Body of pancreas (tissue), 4 donors: ENCODE results near the gene RAB6C. TPM values are rescaled to one million over a fixed set of nuclear protein-coding genes. Genes with fewer than 3 reads are reported as not detected.
"Not testable (repeated sequence)": the region's sequence is repeated elsewhere in the genome, so short reads cannot be mapped to it uniquely, and the experiment has no call there.

Source experiments
- ATAC-seq: fragments of 150-250 bp; one replicate; pipeline ENCODE4 v1.9.1; 2016
- DNase-seq, 4 donors: peaks; one replicate each; pipeline ENCODE4 v3.0.0-alpha.2; 2019
- H3K27ac ChIP-seq, 4 donors: fragments of 200-600 bp; sonication (generic); 1 replicate in 3 of 4; 2 replicates in 1 of 4; pipeline versions ENCODE4 v1.5.1 to v1.6.1; 2016 to 2019; ENCODE audit warnings: mild to moderate bottlenecking in 1 of 4, mixed read lengths in 1 of 4, moderate library complexity in 1 of 4
- H3K27me3 ChIP-seq, 2 donors: fragments of 200-600 bp; sonication (generic); one replicate each; pipeline ENCODE4 v1.6.0; 2016; ENCODE audit warnings: mild to moderate bottlenecking in 1 of 2
- H3K36me3 ChIP-seq, 2 donors: fragments of 200-600 bp; sonication (generic); replicated peaks in 1 of 2; 2 replicates each; pipeline ENCODE4 v1.5.1; 2016; ENCODE audit warnings: low read depth in 2 of 2; ENCODE audit not compliant: insufficient read depth in 1 of 2
- H3K4me1 ChIP-seq: fragments of 200-600 bp; sonication (generic); one replicate; pipeline ENCODE4 v1.6.0; 2016
- H3K4me3 ChIP-seq, 2 donors: fragments of 200-600 bp; sonication (generic); 1 replicate in 1 of 2; 2 replicates in 1 of 2; pipeline ENCODE4 v1.5.1; 2016 to 2019
- H3K9me3 ChIP-seq, 3 donors: fragments of 200-600 bp; sonication (generic); 1 replicate in 2 of 3; 2 replicates in 1 of 3; pipeline ENCODE4 v1.5.1; 2016
- POLR2A ChIP-seq, 3 donors: fragments of 450-650 bp; IDR thresholded peaks; one replicate each; pipeline ENCODE4 v1.6.1; 2016; ENCODE audit warnings: antibody characterized with exemption in 3 of 3, mild to moderate bottlenecking in 2 of 3
- WGBS, 2 donors: methylation state at CpG; one replicate each; pipeline ENCODE4 v1.1.5; 2017; 5-methylcytosine and 5-hydroxymethylcytosine counted together
- intact Hi-C: fragments of 100-400 bp; cut with DNase I; formaldehyde crosslinking; loops from one replicate; pipeline ENCODE4 v1.15.1; 2023
- total RNA-seq, 2 donors: library from RNA; depleted of rRNA; stranded (reverse); fragments of >200 nt; gene quantifications; one replicate each; pipeline ENCODE4 v1.1.0, GENCODE V29; 2016
- TF ChIP-seq, protein P1 (sequence below), 7 experiments: fragments of 450-650 bp in 4 of 7; fragments of 200-600 bp in 3 of 7; sonication (generic) in 3 of 7; IDR thresholded peaks; one replicate each; pipeline ENCODE4 v1.5.1; 2016 to 2019; ENCODE audit warnings: antibody characterized with exemption in 7 of 7

Gene RAB6C
- total RNA-seq, 2 donors from 2014 or later = 0.52 TPM; not detected in 1

DNA sequence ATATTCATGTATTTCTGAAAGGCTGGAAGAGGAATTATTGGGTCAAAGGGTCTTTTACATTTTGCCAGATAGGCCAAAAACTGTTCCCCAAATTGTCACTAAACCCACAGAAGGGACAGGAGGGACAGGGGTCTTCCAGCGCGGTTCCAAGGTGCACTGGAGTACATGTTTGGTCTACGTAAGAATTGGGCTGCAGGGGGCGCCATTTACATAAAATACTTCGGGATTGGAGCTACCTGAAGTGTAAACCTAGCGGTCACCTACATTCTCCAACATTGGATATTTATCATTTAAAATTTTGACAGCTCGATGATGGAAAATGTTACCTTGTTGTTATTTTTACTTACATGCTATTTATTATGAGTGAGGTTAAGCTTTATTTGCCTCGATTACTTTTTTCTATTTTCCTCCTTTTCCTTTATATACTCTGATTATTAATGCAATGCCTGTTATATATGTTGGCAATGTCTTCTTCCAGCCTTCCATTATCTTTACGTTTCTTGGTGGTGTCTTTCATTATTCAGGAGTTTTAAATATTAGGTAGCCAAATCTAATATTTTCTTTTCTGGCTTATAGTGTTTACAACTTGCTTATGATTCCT, 43.0 kb upstream of the RAB6C start:
- no peak overlapping the region for H3K4me3 ChIP-seq
- 33 to 67% methylated on average over 9 of the region's 9 CpGs for WGBS, 2 donors
- H3K36me3 ChIP-seq = no peaks in the 10 kb centered on the region
- DNase-seq = peak in 2 of 4 donors; percentile 66 to 67
- H3K27ac ChIP-seq = no peak overlapping the region
- intact Hi-C loops = loop anchor here (10.0 kb wide), 1 partner anchor 398 kb away; no protein-coding TSS in a partner anchor
- TF ChIP-seq POLR2A (IDR thresholded peaks at IDR 0.05) = no peak
- TF ChIP-seq, protein P1, sequence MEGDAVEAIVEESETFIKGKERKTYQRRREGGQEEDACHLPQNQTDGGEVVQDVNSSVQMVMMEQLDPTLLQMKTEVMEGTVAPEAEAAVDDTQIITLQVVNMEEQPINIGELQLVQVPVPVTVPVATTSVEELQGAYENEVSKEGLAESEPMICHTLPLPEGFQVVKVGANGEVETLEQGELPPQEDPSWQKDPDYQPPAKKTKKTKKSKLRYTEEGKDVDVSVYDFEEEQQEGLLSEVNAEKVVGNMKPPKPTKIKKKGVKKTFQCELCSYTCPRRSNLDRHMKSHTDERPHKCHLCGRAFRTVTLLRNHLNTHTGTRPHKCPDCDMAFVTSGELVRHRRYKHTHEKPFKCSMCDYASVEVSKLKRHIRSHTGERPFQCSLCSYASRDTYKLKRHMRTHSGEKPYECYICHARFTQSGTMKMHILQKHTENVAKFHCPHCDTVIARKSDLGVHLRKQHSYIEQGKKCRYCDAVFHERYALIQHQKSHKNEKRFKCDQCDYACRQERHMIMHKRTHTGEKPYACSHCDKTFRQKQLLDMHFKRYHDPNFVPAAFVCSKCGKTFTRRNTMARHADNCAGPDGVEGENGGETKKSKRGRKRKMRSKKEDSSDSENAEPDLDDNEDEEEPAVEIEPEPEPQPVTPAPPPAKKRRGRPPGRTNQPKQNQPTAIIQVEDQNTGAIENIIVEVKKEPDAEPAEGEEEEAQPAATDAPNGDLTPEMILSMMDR (IDR thresholded peaks at IDR 0.05) = peak in 3 of 7 experiments; percentile 46 to 53 (median 50)
- no peaks in the 10 kb centered on the region for H3K9me3 ChIP-seq
- peaks cover 0 to 12% of the 10 kb centered on the region in 2 donors for H3K27me3 ChIP-seq
- no peaks in the 10 kb centered on the region for H3K4me1 ChIP-seq
- ATAC-seq = no peak

DNA sequence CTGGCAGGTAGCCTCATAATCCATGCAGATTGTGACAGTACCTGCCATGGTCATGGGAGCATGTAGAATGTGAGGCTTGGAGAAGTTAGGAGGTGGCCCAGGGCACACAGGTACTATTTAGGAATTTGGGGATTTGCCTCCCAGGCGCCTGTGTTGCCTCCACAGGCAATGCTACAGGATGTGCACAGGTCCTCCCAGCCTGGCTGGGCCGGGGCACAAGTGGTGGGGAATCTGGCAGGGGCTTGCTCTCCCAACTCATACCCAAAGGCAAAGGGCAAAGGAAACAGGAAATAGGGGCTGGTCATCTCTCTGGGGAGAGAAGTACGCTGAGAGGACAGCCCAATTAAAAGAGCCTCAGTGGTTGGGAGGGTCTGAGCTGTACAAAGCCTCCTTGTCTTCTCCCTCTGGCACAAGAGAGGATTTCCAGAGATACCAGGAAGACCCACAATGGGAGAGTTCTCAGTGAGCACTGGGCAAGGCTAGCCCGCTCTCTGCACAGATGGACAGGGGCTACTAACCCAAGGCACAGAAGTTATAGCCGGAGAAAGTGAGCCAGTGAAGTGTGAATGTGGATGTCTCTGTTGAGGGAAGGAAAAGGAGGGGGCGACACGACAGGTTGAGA, 40.5 kb upstream of the RAB6C start:
- not testable (repeated sequence) for ATAC-seq, H3K27ac ChIP-seq, H3K9me3 ChIP-seq, DNase-seq, H3K36me3 ChIP-seq, H3K27me3 ChIP-seq, H3K4me1 ChIP-seq, H3K4me3 ChIP-seq
- 74 to 82% methylated on average over 6 to 7 of the region's 7 CpGs for WGBS, 2 donors
- intact Hi-C loops = loop anchor here (10.0 kb wide), 1 partner anchor 396 kb away; no protein-coding TSS in a partner anchor

DNA sequence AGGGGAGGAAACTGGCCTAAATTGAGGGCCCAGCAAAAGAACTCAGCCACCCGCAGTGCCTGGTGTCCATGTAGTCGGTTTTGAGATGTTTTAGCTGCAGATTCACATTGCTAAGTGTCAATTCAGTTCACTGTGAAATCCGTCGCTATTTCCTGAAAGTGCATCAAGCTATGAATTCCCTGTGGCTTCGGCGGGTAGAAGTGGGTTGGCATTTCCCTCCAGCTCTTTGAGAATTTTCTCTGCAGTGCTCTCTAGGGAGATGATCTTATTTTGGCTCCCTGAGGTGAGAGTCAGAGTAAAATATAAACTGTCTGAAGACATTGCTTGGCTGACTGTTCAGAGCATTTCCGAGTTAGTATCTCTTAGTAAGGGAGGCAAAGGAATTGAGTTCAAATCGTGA, 36.0 kb upstream of the RAB6C start:
- intact Hi-C loops, DNase-seq, H3K36me3 ChIP-seq, H3K4me3 ChIP-seq, H3K4me1 ChIP-seq, H3K27ac ChIP-seq, H3K9me3 ChIP-seq, H3K27me3 ChIP-seq, ATAC-seq: not testable (repeated sequence)
- 73 to 78% methylated on average over 8 of the region's 8 CpGs for WGBS, 2 donors

DNA sequence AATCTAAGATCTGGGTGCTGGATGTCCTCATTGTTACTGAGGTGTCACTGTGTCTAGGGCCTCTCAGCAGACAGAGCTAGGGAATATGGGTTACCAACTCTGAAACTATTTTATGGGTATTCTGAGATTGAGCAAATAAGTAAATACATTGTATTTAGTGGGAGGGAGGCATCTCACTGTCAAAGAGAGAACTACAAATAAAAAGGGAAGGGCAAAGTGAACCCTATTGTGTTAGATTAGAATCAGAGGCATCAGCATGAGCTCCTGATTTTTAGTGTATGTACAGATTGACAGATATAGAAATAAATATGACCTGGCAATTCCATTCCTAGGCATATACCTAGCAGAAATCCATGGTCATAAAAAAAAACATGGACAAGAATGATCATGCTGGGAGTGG, 33.9 kb upstream of the RAB6C start:
- H3K4me1 ChIP-seq = no peaks in the 10 kb centered on the region
- intact Hi-C loops = no loop called here
- TF ChIP-seq POLR2A (IDR thresholded peaks at IDR 0.05) = no peak
- TF ChIP-seq, protein P1 (IDR thresholded peaks at IDR 0.05) = no peak
- H3K4me3 ChIP-seq = no peak overlapping the region
- no peaks in the 10 kb centered on the region for H3K9me3 ChIP-seq
- DNase-seq (no peak), ATAC-seq (no peak)
- H3K36me3 ChIP-seq = no peaks in the 10 kb centered on the region
- H3K27me3 ChIP-seq = no peaks in the 10 kb centered on the region
- H3K27ac ChIP-seq = no peak overlapping the region

DNA sequence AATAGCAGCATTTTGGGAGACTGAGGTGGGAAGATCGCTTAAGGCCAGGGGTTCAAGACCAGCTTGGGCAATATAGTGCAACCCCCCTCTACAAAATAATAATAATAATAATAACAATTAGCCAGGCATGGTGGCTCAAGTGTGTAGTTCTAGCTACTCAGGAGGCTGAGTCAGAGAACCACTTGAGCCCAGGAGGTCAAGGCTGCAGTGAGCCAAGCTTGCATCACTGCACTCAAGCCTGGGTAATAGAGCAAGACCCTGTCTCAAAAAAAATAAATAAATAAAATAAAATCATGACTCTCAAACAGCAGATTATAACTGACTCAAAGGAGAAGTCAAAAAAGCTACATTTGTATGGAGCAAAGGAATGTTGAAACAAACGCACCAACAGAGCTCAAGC, 31.8 kb upstream of the RAB6C start:
- DNase-seq, H3K36me3 ChIP-seq, intact Hi-C loops, H3K4me3 ChIP-seq, H3K4me1 ChIP-seq, H3K27me3 ChIP-seq, ATAC-seq, H3K9me3 ChIP-seq, H3K27ac ChIP-seq: not testable (repeated sequence)
- WGBS, 2 donors = 46 to 62% methylated on average over 2 of the region's 2 CpGs

DNA sequence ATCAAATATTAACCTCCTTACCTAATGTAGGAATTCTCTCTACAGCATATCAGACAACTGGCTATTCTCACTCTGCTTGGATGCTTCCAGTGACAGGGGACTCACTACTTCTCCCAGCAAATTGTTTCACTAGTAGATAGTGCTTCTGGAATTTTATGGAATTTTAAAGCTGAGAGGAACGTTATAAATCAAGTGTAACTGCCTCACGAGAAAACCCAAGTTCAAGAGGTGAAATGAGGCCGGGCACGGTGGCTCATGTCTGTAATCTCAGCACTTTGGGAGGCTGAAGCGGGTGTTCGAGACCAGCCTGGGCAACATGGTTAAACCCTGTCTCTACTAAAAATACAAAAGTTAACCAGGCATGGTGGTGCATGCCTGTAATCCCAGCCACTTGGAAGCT, 23.3 kb upstream of the RAB6C start:
- H3K27me3 ChIP-seq, H3K9me3 ChIP-seq, intact Hi-C loops, H3K27ac ChIP-seq, H3K4me1 ChIP-seq, ATAC-seq, H3K4me3 ChIP-seq, H3K36me3 ChIP-seq, DNase-seq: not testable (repeated sequence)
- 77 to 86% methylated on average over 6 of the region's 6 CpGs for WGBS, 2 donors

DNA sequence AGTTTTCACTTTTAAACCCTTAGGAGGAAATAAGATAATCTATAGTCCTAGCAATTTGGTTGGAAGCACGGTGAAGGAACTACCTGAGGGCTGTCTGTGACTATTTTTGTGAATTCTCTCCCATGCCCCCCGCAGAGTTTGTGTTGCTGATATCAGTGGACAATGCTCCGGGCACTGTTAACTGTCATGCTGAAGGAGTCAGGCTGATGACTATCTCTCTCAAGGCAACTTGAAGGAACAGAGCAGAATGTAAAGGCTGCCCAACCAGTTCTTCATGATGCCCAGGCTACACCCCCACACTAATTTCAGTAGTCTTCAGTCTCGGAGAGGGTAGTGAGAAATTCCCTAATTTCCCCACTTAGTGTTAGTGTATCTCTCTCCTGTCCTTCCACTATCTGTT, 21.6 kb upstream of the RAB6C start:
- no peaks in the 10 kb centered on the region for H3K36me3 ChIP-seq
- H3K4me3 ChIP-seq = no peak overlapping the region
- H3K27ac ChIP-seq = no peak overlapping the region
- TF ChIP-seq, protein P1 (IDR thresholded peaks at IDR 0.05) = no peak
- TF ChIP-seq POLR2A (IDR thresholded peaks at IDR 0.05) = no peak
- H3K9me3 ChIP-seq = no peaks in the 10 kb centered on the region
- no peaks in the 10 kb centered on the region for H3K4me1 ChIP-seq
- no peaks in the 10 kb centered on the region for H3K27me3 ChIP-seq
- no peak for DNase-seq
- intact Hi-C loops = no loop called here
- ATAC-seq = no peak
- WGBS, 2 donors = 52 to 54% methylated on average over 4 of the region's 4 CpGs

DNA sequence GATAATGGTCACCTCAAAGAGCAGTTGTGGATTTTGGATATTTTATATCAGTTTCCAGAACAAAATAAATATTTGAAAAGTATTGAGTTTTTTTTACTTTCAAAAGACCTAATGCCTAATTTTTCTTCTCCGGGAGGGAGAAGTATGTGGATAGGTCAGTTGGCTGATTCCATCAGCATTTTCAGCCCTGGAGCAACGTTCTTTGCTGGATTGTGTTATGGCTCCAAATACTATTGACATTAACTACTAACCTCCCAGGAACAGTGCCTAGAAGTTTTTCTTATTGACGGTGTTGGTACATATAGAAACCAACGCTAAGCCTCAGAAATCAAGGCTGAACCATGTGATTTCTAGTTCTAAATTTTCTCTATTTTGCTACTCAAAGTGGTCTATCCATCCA, 20.7 kb upstream of the RAB6C start:
- H3K9me3 ChIP-seq, H3K4me3 ChIP-seq, ATAC-seq, H3K27me3 ChIP-seq, H3K4me1 ChIP-seq, intact Hi-C loops, DNase-seq, H3K27ac ChIP-seq, H3K36me3 ChIP-seq: not testable (repeated sequence)
- 53 to 54% methylated on average over 4 of the region's 4 CpGs for whole genome bisulfite sequencing, 2 donors

DNA sequence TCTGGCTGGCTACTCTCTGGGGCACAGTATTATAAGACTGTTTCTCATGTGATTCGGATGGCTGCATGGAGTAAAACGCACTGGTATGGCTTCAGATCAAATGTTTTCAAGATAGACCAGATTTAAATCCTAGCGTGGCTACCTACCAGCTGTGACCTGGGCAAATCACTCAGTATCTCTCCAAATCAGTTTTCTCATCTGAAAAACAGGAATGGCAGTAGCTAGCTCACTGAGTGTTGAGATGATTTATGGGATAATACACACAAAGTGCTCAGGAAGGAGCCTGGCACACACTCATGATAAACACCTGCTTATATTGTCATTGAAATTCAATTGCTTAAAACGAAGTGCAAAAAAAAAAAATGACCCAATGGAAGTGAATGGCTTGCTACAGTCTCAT, 10.9 kb upstream of the RAB6C start:
- H3K4me3 ChIP-seq, H3K4me1 ChIP-seq, H3K27me3 ChIP-seq, intact Hi-C loops, ATAC-seq, H3K27ac ChIP-seq, DNase-seq, H3K9me3 ChIP-seq, H3K36me3 ChIP-seq: not testable (repeated sequence)
- 16 to 18% methylated on average over 4 of the region's 4 CpGs for WGBS, 2 donors
